ENCODE measurements around the gene TAAR9. TPM values are rescaled to one million over a fixed set of nuclear protein-coding genes. Genes with fewer than 3 reads are reported as not detected.

Gene TAAR9
- total RNA-seq, 1 experiment from 2014 or later = not detected

DNA sequence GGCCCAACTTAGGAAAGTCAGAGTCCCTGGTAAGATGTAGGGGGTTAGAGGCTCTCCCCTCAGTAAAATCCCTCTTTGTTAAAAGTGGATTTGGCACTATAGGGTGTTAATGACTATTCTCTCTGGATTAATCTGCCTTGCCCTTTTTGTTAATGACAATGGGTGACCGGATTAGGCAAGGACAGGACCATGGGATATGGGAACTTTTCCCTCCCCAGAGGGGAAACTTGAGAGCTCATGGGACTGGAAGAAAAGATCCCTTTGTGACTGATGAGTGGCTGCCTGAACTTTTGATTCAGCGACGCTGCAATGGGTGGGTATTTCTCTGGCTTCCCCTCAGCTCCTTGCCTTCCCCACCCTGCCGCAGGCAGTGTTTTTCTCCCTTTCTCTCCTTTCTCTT lies 12.2 kb upstream of the TAAR9 start:
- Histone ChIP-seq H3K27ac (ENCODE audit: low read depth, low read length) (no peak overlapping the region), H3K4me1 (ENCODE audit: control insufficient read depth in 1 of 2, insufficient read depth in 2 of 2, low read length in 2 of 2) (peaks cover 20 to 27% of the 10 kb centered on the region in 2 experiments), H3K9ac (ENCODE audit: low read length) (no peak overlapping the region), H3K36me3 (ENCODE audit: control insufficient read depth in 1 of 2, insufficient read depth in 2 of 2, low read length in 2 of 2) (no peaks in the 10 kb centered on the region), H3K27me3 (ENCODE audit: insufficient read depth, low read length) (peaks cover 12% of the 10 kb centered on the region; the same call in 1 of the 2 replicates), H3K9me3 (ENCODE audit: control insufficient read depth in 1 of 2, insufficient read depth in 1 of 2, low read depth in 1 of 2, low read length in 2 of 2) (no peaks in the 10 kb centered on the region), H3K79me2 (ENCODE audit: insufficient read depth, low read length) (no peaks in the 10 kb centered on the region), H3K4me3 (replicated peaks in 1 of 2; ENCODE audit: low read depth in 1 of 2, low read length in 2 of 2) (no peak overlapping the region), H2AFZ (ENCODE audit: low read depth, low read length, poor library complexity, severe bottlenecking) (no peak overlapping the region), H4K20me1 (ENCODE audit: insufficient read depth) (no peaks in the 10 kb centered on the region), H3K4me2 (ENCODE audit: low read length) (no peak overlapping the region), H3K9me2 (ENCODE audit: insufficient read depth) (no peaks in the 10 kb centered on the region)
- ChIA-PET CTCF (no interaction called here), RAD21 (ENCODE audit: low non-redundant PET in 1 of 2, low total read pairs in 2 of 2, uncharacterized antibody in 2 of 2, unreplicated experiment in 2 of 2) (no interaction called here), POLR2A (no interaction called here)
- no peak for ATAC-seq
- intact Hi-C loops (cut with micrococcal nuclease) = loop anchor here (5.0 kb wide), 1 partner anchor 286 kb away; the partner anchor contains the start of gene RPS12
- DNase-seq (ENCODE audit: low read depth, low spot score) = no peak
- no TSS peak for BruUV-seq (replicated peaks)
- no peak for TF ChIP-seq SRF (IDR thresholded peaks at IDR 0.05; ENCODE audit: low read depth)
- TF ChIP-seq RAD21 (IDR thresholded peaks at IDR 0.05; ENCODE audit: low read depth) = no peak
- no peak for TF ChIP-seq POLR2A (IDR thresholded peaks at IDR 0.05; ENCODE audit: borderline replicate concordance, extremely low read depth, insufficient read depth, insufficient read length)
- no peak for TF ChIP-seq CBX3 (IDR thresholded peaks at IDR 0.05; ENCODE audit: low read depth)
- no peak for TF ChIP-seq ZBTB33 (IDR thresholded peaks at IDR 0.05; ENCODE audit: extremely low read depth, insufficient replicate concordance, low read length)
- TF ChIP-seq, protein P1, sequence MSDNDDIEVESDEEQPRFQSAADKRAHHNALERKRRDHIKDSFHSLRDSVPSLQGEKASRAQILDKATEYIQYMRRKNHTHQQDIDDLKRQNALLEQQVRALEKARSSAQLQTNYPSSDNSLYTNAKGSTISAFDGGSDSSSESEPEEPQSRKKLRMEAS (IDR thresholded peaks at IDR 0.05) = no peak
- no peak for TF ChIP-seq ELF1 (IDR thresholded peaks at IDR 0.05; ENCODE audit: borderline replicate concordance, low read depth)
- TF ChIP-seq ZFX (IDR thresholded peaks at IDR 0.05) = no peak
- no peak for TF ChIP-seq JUND (IDR thresholded peaks at IDR 0.05)
- TF ChIP-seq EZH2 (IDR thresholded peaks at IDR 0.05) = no peak
